Calu3 (cell line): ENCODE measurements around the gene KCNA10. TPM values are rescaled to one million over a fixed set of nuclear protein-coding genes. Genes with fewer than 3 reads are reported as not detected.

Source experiments
- BruUV-seq: library from RNA; stranded (reverse); fragments of 400-500 nt; replicated peaks from 2 replicates; lab custom pipeline; 2021; lab: Mats Ljungman, UMichigan
- CTCF ChIA-PET: fragments of 300-600 bp; sonication (Branson Sonifier 250); formaldehyde crosslinking; loops from one replicate; lab custom pipeline; 2022; ENCODE audit warnings: antibody characterized with exemption; lab: Charles Lee
- DNase-seq: peaks from one replicate; pipeline ENCODE4 v3.0.0; 2022
- H3K27ac Mint-ChIP-seq: one replicate; pipeline ENCODE4 v1.8.0; 2022; ENCODE audit warnings: mixed read lengths; ENCODE audit not compliant: unreplicated experiment
- H3K27me3 Mint-ChIP-seq: one replicate; pipeline ENCODE4 v1.8.0; 2022; ENCODE audit warnings: mixed read lengths; ENCODE audit not compliant: unreplicated experiment
- H3K36me3 Mint-ChIP-seq: one replicate; pipeline ENCODE4 v1.8.0; 2022; ENCODE audit warnings: mild to moderate bottlenecking, moderate library complexity, mixed read lengths; ENCODE audit not compliant: insufficient read depth, unreplicated experiment
- H3K4me1 Mint-ChIP-seq: one replicate; pipeline ENCODE4 v1.8.0; 2022; ENCODE audit warnings: mild to moderate bottlenecking, low read depth, mixed read lengths; ENCODE audit not compliant: unreplicated experiment
- H3K4me3 Mint-ChIP-seq: one replicate; pipeline ENCODE4 v1.8.0; 2022; ENCODE audit warnings: mild to moderate bottlenecking, low read depth, moderate library complexity, mixed read lengths; ENCODE audit not compliant: unreplicated experiment
- H3K9me3 Mint-ChIP-seq: one replicate; pipeline ENCODE4 v1.8.0; 2022; ENCODE audit warnings: low read depth, mixed read lengths; ENCODE audit not compliant: unreplicated experiment
- CTCF ChIP-seq: fragments of 200-600 bp; IDR thresholded peaks from one replicate; pipeline ENCODE4 v1.8.0; 2022; ENCODE audit warnings: antibody characterized with exemption; ENCODE audit not compliant: unreplicated experiment
- intact Hi-C: fragments of 100-400 bp; cut with micrococcal nuclease; formaldehyde crosslinking; loops from one replicate; pipeline ENCODE4 v1.10.0; 2022; ENCODE audit not compliant: unreplicated experiment
- total RNA-seq: library from RNA; stranded (reverse); gene quantifications from 2 replicates; pipeline ENCODE4 v1.2.3, GENCODE V29; 2022

Gene KCNA10
- total RNA-seq, 1 experiment from 2014 or later, result not detected

- BruUV-seq, result no TSS peak
- intact Hi-C loops, result no loop called here
- Mint-ChIP-seq H3K4me3 (no peak overlapping the region), H3K27me3 (peaks cover 93% of the 10 kb centered on the region), H3K9me3 (no peaks in the 10 kb centered on the region), H3K36me3 (no peaks in the 10 kb centered on the region), H3K4me1 (no peaks in the 10 kb centered on the region), H3K27ac (no peak overlapping the region)
- TF ChIP-seq CTCF, result peak; percentile 54
- DNase-seq, result peak; percentile 43
- CTCF ChIA-PET, result interaction anchor here (0.5 kb wide), 1 partner anchor 41 kb away, joined by 4 read pairs; no protein-coding TSS in a partner anchor
These were observed 29.4 kb upstream of the KCNA10 start for GRCh38 chr1:110548381-110548780.

- Mint-ChIP-seq H3K36me3 (no peaks in the 10 kb centered on the region), H3K27ac (no peak overlapping the region), H3K27me3 (peaks cover 84% of the 10 kb centered on the region), H3K4me3 (no peak overlapping the region), H3K9me3 (no peaks in the 10 kb centered on the region), H3K4me1 (no peaks in the 10 kb centered on the region)
- TF ChIP-seq CTCF, result no peak
- DNase-seq, result no peak
- intact Hi-C loops, result no loop called here
- BruUV-seq, result no TSS peak
- CTCF ChIA-PET, result no interaction called here
These were observed 28.0 kb upstream of the KCNA10 start for GRCh38 chr1:110547017-110547416.

GRCh38 chr1:110545492-110545891 is 26.5 kb upstream of the KCNA10 start:
- BruUV-seq, result no TSS peak
- CTCF ChIA-PET, result no interaction called here
- Mint-ChIP-seq H3K9me3 (no peaks in the 10 kb centered on the region), H3K4me3 (no peak overlapping the region), H3K27ac (no peak overlapping the region), H3K36me3 (no peaks in the 10 kb centered on the region), H3K4me1 (no peaks in the 10 kb centered on the region), H3K27me3 (peaks cover 84% of the 10 kb centered on the region)
- intact Hi-C loops, result no loop called here
- no peak for TF ChIP-seq CTCF
- DNase-seq, result no peak

- CTCF ChIA-PET, result no interaction called here
- intact Hi-C loops, result no loop called here
- no peaks in the 10 kb centered on the region for H3K4me1 Mint-ChIP-seq
- no peaks in the 10 kb centered on the region for H3K9me3 Mint-ChIP-seq
- no peaks in the 10 kb centered on the region for H3K36me3 Mint-ChIP-seq
- no TSS peak for BruUV-seq
- TF ChIP-seq CTCF, result no peak
- no peak for DNase-seq
- H3K27ac Mint-ChIP-seq, result no peak overlapping the region
- peaks cover 84% of the 10 kb centered on the region for H3K27me3 Mint-ChIP-seq
- no peak overlapping the region for H3K4me3 Mint-ChIP-seq
These were observed 25.8 kb upstream of the KCNA10 start for GRCh38 chr1:110544753-110545152.
